Measurements from ENCODE around the gene ARSG. TPM values are rescaled to one million over a fixed set of nuclear protein-coding genes. Genes with fewer than 3 reads are reported as not detected.
"Not testable (repeated sequence)": the region's sequence is repeated elsewhere in the genome, so short reads cannot be mapped to it uniquely, and the experiment has no call there.

The ARSG gene
- total RNA-seq, 1 donor from 2014 or later, result 2.7 TPM

DNA sequence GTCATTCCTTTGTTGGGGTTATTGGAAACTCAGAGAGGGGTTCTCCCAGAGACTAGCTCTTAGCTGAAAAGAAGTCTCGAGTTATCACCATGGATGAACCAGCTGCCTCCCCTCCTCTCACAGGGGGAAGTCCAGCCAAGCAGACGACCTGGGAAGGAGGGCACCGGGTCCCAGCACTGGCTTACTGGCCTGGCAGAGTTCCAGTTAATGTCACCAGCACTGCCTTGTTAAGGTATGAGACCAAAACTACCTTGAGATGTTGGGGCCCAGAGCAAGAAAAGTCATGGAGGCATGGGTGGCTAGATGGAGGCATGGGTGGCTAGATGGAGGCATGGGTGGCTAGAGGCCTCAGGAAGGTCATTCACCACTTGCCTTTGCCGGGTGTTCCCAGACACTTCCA is 93.6 kb downstream of the ARSG start:
- DNase-seq (ENCODE audit: low spot score), result no peak
- intact Hi-C loops (cut with DNase I), result loop anchor here (10.0 kb wide), 1 partner anchor 230 kb away; no protein-coding TSS in a partner anchor

DNA sequence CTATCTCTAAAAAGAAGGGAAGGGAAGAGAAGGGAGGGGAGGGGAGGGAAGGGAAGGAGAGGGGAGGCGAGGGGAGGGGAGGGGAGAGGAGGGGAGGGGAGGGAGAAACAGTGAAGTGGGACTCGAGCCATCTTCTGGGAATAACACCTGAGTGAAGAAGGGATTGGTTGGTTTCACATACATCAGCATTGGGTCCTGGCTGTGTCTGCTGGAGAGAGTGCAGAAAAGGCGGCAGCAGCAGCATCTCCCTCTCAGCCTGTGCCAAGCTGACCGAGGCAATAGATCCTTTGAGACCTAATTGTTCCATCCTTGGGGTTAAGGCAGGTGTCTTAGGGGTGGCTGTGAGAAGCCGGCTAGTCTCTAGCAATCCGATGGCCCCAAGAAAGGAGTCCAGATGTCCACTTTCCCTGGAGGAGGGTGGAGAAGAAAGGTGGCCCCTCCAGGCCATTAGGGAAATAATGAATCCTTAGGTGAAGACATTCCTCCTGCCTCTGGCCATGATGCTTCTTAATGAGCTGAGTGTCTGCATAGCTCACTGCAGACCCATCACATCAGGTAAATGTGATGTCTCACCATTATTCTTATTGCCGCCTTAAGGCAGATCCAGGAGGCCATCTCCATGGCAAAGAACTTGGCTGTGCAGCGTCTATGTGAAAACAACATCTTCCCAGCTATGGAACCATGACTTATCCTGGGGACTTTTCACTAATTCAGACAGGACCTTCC is 94.4 kb downstream of the ARSG start:
- intact Hi-C loops (cut with DNase I), result loop anchor here (10.0 kb wide), 1 partner anchor 229 kb away; no protein-coding TSS in a partner anchor
- no peak for DNase-seq (ENCODE audit: low spot score)

DNA sequence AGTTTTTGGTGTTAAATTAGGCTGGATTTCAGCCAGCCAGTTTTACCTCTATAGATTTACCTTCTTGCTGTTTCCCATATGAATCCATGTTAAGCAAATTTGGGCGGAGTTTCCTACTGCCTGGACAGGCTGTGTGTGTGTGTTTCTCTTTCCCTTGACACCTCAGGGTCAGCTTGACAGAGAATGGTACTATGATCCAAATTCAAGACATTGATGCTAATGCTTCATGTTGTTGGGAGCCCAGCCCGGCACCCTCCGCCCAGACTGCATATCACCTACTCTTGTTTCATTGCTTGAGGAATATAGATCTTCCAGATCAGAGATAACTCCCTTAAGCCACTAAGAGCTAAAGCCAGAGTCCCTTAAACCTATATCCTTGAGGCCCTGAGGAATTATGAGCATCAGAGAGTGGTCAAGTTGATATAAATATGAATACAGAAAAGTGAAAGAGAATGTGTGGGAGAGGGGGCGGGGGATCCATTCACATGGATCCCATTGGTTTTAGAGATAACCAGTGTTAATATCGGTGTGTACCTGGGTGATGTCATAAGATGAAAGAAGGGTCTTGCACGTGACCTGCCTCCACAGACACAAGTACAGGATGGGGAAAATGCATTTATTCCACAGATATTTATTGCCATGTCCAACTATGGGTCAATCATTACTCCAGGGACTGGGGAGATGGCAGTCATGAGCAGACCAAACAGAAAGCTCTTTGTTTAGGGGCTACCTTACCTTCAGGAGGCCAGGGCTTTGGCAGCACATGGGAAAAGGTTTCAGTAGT is 96.3 kb downstream of the ARSG start:
- no peak for DNase-seq (ENCODE audit: low spot score)
- intact Hi-C loops (cut with DNase I), result loop anchor here (10.0 kb wide), 1 partner anchor 227 kb away; no protein-coding TSS in a partner anchor

DNA sequence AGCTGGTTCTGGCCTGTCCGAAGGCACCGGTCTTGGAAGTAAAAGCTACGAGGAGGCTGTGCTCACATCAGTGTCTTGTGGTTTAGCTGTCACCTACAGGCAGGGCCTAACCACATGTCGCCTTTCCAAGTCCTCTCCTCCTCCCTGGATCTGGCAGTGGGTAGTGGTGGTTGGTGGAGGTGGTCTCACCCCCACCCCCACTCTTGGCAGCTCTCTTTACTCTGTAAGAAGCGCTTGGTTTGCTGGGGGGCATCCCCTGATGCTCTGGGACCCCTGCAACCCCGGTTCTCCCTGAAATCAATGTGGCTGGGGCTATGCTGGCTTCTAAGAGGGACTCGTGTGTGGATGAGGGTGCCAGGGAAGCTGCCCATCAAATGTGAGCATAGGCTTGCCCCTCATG is 97.7 kb downstream of the ARSG start:
- no peak for DNase-seq (ENCODE audit: low spot score)
- intact Hi-C loops (cut with DNase I), result loop anchor here (10.0 kb wide), 1 partner anchor 226 kb away; no protein-coding TSS in a partner anchor

DNA sequence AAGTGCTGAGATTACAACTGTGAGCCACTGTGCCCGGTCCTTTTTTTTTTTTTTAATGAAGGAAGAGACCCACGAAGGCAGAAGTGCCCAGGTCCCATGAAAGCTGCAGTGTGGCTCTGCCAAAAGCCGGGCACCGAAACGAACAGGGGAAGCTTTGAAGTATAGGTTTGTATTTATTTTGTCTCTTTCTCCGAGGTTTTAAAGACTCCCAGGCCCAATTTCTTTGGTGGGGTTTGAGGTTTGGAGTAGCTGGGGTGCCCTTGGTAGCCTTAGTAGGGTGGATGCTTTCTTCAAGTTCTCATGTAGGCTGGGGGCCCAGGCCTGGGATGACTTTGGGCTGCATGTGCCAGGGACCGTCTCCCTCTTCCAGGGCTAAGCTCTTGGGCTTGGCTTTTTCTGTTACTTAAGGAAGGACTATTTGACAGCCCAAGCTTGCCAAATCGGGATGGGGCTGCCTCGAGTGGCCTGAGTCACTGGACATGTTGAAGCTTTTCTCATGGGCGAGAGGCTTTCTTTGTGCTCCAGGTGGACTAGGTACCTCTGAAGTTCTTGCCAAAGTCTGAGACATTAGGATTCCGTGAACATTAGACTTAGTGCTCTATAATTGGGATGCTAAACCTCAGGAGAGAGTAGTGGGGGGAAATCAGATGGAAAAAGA is 99.7 kb downstream of the ARSG start:
- no peak for DNase-seq (ENCODE audit: low spot score)
- intact Hi-C loops (cut with DNase I), result loop anchor here (10.0 kb wide), 1 partner anchor 216 kb away; no protein-coding TSS in a partner anchor

DNA sequence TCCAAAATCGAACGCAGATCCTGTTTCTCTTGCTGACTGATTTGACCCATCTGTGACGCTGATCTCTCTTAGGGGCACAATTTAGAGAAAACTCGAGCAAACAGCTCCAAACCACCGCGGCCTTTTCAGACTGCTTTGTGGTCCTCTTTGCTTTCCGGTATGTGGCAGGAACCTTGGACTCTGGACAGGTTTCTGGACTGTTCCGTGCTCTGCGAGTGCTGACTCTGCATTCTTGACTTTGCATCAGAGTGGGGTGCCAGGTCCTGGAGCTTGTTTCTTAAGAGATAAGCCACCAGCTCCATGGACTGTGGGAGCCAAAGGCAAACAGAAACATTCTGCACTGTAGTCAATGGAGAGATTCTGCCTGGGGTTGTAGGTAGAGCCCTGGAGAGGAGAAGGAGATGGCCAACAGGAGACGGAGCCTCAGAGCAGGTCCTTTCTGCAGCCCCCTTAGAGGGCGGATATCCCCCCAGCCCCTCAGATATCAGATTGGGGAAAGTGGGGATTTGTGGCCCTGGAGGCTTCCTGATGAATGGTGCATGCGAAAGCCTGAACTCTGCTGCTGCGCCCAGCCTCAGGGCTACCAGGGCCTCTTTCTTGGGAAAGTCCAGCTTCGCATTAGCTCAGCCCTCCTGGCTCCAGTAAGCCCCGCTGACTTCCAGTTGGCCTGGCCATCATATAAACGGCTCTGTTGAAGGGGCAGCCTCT is 100.4 kb downstream of the ARSG start:
- DNase-seq (ENCODE audit: low spot score), result no peak
- intact Hi-C loops (cut with DNase I), result loop anchor here (10.0 kb wide), 1 partner anchor 217 kb away; no protein-coding TSS in a partner anchor

DNA sequence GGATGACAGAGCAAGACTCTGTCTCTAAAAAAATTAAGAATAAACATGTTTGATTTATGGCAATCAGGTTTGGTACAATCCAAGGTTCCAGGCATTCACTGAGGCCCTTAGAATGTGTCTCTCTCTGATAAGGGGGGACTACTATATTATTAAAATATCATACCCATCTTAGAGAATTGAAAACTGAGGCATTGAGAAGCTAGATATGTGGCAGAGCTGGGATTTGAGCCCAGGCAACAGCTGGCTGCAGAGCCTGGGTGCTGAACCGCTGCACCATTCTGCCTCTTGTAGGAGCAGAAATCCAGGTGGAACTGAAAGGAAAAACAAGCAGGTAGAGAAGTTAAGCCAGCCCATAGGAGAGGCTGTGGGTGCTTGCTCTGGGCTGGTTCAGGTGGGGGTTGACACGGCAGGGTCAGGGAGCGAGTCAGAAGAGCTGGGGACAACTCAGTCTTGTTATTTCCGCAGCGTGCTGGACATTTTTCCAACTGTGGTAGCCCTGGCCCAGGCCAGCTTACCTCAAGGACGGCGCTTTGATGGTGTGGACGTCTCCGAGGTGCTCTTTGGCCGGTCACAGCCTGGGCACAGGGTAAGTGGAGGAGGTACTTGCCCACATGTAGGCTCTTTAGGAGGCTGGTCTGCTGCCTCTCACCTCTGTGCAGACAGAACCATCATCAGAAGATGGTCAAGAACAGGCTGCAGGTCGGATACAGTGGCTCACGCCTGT is 103.5 kb downstream of the ARSG start:
- DNase-seq (ENCODE audit: low spot score), result no peak
- intact Hi-C loops (cut with DNase I), result loop anchor here (10.0 kb wide), 1 partner anchor 220 kb away; no protein-coding TSS in a partner anchor

DNA sequence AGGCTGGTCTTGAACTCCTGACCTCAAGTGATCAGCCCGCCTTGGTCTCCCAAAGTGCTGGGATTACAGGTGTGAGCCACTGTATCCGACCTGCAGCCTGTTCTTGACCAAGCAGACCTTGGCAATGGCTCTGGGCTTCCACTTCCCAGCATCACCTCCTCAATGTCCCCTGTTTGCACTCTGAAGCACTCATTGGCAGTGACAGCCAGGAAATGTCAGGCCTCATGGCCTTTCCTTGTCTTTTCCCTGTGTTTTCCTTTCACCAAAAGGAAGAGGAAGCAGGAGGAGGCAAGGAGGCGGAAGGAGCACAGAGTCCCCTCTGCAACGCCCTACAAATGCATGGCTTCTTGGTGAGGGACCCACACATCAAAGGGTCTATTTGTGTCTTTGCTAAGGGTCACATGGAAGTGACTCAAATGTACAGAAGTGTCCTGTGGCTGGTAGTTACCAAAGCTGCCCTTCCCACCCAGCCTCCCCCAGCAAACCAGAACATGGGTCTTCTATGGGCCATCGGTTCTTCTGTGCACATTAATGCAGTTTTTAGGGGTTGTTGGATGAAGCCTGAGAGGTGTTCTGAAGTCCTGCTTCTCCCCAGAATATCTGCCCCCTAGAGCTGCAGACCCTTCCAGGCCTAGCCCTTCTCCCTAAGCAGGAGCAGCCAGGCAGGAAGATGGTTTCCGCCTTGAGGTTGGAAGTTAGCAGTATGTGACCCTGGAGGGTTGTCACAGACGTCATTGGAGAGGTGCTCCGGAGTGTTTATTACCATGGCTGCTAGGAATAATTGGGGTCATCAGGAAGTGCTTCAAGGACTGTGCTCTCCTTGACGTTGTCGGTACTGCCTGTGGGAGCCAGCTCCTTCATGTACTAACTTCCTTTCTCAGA is 105.2 kb downstream of the ARSG start:
- intact Hi-C loops (cut with DNase I), result loop anchor here (10.0 kb wide), 1 partner anchor 222 kb away; no protein-coding TSS in a partner anchor

DNA sequence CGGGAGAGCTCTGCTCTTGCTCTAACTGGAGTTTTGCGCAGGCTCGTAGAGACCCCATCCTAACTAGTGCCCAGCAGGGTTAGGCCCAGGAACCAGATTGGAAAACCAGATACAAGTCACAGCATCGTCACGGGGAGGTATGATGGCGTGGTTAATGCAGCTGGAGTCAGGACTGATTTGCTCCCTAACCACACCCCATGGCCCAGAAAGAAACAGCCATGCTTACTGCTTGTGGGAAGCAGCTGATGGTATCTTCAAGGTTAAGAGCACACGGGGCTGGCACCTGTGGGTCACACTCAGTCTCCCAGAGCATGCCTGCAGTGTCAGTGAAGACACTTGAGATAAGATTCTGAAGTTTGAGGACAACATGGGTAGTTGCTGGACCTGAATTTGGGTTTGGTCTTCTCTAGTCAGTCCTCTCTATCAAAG is 105.8 kb downstream of the ARSG start:
- intact Hi-C loops (cut with DNase I), result loop anchor here (10.0 kb wide), 1 partner anchor 222 kb away; no protein-coding TSS in a partner anchor
- no peak for DNase-seq (ENCODE audit: low spot score)

More for the DNA sequence above, 105.2 kb downstream of the ARSG start:
- no peak for DNase-seq (ENCODE audit: low spot score)

DNA sequence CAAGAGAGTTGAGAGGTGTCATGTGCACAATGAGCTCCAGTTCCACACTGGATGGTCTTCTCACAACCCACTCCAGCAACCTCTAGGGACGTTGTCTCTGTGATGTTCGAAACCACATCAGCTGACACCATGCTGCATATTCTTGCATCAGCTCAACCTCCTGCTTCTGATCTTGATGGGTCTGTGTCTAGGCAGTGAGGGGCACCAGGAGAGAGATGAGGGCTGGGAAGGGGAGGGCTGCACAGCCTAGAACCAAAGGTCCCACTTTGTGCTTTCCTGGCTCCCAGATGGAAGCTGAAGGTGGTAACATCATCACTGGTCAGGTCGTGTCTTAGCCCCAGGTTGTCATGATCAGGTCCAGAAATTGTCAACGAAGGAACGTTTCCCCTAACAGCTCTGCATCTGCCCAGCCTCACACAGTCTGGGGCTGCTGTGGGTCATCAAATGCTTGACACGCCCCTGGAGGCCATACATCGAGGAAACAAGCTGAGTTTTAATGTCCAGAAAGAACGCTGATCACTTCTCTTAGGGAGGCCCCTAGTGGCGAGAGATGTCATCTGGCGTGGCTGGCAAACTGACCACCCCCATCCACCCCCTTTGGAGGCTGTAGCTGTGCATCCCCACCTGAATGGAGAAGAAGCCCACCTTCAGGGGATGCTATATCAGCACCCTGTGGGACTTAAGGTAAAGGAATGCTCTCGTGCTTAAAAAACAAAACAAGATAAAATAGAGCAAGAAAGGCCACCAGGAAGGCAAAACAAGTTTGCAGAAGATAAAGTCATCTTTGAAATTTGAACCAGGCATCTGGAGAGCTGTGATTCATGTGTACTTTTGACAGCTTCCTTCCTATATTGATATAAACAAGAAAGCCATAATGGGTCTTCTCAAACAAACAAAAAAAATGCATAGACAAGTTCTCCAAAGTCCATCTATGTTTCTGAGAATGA is 107.7 kb downstream of the ARSG start:
- intact Hi-C loops (cut with DNase I), result loop anchor here (2.0 to 10.0 kb wide), 2 partner anchors 136 to 224 kb away; no protein-coding TSS in a partner anchor
- DNase-seq (ENCODE audit: low spot score), result peak; percentile 81

DNA sequence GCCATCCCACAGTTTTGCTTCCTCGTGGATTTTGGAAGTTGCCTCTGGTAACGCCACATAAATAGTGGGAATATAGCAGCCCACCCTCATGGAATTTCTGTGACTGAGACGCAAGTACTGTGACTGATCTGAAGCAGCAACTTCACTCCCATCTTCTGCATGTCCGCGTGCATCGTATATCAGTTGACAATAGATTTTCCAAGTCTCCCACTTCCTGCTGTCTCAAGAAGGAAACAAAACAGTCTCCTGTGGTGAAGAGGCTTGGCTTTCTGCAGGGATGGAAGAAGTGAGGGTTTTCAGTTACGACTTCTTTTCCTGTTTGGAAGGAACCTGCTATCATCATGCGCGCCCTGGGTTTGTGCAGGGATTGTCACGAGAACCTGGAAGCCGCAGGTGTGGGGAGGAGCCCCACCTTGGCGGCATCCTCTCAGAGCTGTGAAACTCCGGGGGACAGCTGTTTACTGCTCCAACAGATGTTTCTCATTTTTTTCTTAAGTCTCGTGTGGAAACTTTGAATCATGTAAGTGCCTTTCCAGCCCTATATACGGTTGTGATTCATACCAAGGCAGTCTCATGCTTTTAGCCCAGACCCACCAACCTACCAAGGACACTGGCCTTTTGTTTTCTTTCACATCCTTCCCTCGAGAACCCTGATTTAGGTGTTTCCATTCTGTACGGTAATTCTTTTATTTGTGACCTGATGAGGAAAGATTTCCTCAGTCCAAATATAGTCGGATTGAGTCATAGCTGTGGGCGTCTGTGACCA is 108.5 kb downstream of the ARSG start:
- intact Hi-C loops (cut with DNase I), result loop anchor here (2.0 to 10.0 kb wide), 2 partner anchors 137 to 225 kb away; no protein-coding TSS in a partner anchor

DNA sequence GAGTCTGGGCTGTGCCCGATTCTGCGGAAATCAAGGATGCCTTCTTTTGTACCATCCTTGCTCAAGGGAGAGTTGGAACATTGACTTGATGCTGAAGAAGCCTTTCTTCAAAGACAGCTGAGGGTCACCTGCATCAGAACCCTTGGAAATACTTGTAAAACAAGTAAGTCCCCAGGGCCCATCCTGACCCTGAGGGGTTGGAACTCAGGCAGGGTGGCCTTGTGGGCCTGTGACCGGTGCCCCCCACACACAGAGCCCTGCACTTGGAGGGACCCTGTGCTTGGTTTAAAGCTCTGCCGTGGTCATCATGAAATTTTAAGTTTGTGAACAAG is 109.1 kb downstream of the ARSG start:
- no peak for DNase-seq (ENCODE audit: low spot score)
- intact Hi-C loops (cut with DNase I), result no loop called here

More for the DNA sequence above, 108.5 kb downstream of the ARSG start:
- DNase-seq (ENCODE audit: low spot score), result no peak

DNA sequence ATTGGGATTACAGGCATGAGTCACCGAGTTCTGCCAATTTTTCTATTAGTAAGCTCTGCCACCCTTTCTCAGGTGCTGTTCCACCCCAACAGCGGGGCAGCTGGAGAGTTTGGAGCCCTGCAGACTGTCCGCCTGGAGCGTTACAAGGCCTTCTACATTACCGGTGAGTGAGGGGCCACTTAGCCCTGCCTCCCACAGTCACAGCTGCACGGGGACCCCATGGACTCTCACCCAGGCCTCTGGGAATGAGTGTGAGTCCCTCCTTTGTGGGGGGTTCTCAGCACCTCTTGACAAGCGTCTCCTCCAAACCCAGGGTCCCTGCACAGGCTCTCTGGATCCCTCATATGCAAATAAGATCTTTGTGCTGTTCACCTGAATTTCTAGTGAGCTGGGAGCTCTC is 110.0 kb downstream of the ARSG start:
- no peak for DNase-seq (ENCODE audit: low spot score)
- intact Hi-C loops (cut with DNase I), result no loop called here

DNA sequence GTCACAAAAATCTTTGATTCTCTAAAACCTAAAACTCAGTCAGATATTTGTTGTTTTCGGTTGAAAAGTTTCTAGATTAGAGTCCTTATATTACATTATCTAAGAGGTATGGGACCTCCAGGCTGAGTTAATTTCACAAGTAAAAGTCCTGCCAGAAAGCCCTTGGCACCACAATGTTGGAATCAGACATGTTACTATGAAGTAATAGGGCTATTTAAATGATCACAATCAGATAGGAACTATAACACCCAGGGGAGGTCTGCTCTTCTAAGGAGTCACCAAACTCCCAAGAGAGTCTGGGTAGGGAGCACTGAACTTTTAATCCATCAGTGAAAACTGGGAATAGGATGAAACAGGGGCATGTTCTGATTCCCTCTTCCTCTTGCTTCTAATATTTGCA is 111.8 kb downstream of the ARSG start:
- DNase-seq (ENCODE audit: low spot score), result no peak
- intact Hi-C loops (cut with DNase I), result no loop called here

DNA sequence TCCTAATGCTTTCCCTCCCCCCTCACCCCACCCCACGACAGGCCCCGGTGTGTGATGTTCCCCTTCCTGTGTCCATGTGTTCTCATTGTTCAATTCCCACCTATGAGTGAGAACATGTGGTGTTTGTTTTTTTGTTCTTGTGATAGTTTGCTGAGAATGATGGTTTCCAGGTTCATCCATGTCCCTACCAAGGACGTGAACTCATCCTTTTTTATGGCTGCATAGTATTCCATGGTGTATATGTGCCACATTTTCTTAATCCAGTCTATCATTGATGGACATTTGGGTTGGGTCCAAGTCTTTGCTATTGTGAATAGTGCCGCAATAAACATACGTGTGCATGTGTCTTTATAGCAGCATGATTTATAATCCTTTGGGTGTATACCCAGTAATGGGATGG is 112.5 kb downstream of the ARSG start:
- intact Hi-C loops (cut with DNase I); DNase-seq (ENCODE audit: low spot score): not testable (repeated sequence)

DNA sequence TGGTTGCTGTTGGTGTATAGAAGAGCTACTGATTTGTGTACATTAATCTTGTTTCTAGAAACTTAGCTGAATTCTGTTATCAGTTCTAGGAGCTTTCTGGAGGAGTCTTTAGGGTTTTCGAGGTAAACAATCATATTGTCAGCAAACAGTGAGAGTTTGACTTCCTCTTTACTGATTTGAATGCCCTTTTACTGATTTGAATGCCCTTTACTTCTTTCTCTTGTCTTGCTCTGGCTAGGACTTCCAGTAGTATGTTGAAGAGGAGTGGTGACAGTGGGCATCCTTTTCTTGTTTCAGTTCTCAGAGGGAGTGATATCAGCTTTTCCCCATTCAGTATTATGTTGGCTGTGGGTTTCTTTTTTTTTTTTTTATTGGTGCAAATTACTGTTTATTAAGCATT is 116.4 kb downstream of the ARSG start:
- DNase-seq (ENCODE audit: low spot score); intact Hi-C loops (cut with DNase I): not testable (repeated sequence)

Data from cardiac septum (tissue), 1 donor.